NCI-H446 treated with DMSO at 0.1 percent for 48 hours (cell line): Measurements from ENCODE around the gene PCGF1.
"Not testable (repeated sequence)": the region's sequence is repeated elsewhere in the genome, so short reads cannot be mapped to it uniquely, and the experiment has no call there.

ENCODE experiments used
- DNase-seq: peaks from one replicate; lab custom pipeline; 2025; lab: John Stamatoyannopoulos, UW

PCGF1 gene

GRCh38 chr2:74499267-74499939 is 8.1 kb downstream of the PCGF1 start, which contains the start of gene LBX2:
LBX2 (minus strand) TSS chr2:74499603; CDS start chr2:74499537, 66 bp downstream.
- DNase-seq = no peak

DNA sequence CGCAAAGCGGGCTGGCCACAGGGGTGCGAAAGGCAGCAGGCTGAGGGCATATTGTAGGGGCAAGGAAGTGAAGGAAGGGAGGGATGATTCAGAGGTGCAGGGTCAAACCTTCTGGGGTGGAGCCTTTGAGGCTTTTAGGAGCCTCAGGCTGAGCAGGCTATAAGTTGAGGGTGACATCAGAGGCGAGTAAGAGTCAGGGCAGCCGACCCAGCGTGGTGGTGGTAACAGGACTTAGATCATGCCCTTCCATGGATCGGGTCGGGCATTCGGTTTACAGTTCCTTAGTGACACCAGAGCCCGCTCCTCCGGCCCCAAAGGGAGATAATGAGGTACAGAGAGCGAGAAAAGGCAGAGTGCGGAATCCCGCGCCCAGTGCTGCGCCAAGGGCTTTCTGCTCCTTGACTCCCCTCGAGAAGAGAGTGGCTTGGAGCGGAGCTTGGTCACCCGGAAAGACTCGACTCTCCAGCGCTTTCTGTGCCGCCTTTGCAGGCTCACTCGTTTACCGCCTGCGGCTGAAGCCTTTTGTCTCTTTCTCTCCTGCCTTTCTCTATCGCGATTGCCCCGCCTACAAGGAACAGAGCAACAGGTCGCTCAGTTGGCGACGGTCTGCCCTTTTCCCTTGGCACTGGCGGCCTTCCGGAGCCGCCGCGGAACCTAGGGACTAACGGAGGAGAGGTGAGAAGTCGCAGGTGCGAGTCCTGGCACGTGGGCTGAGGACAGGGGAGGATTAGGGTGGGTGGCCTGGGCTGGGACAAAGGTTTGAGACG is 8.8 kb downstream of the PCGF1 start:
- no peak for DNase-seq

GRCh38 chr2:74497777-74498499 is 9.6 kb downstream of the PCGF1 start:
- no peak for DNase-seq

DNA sequence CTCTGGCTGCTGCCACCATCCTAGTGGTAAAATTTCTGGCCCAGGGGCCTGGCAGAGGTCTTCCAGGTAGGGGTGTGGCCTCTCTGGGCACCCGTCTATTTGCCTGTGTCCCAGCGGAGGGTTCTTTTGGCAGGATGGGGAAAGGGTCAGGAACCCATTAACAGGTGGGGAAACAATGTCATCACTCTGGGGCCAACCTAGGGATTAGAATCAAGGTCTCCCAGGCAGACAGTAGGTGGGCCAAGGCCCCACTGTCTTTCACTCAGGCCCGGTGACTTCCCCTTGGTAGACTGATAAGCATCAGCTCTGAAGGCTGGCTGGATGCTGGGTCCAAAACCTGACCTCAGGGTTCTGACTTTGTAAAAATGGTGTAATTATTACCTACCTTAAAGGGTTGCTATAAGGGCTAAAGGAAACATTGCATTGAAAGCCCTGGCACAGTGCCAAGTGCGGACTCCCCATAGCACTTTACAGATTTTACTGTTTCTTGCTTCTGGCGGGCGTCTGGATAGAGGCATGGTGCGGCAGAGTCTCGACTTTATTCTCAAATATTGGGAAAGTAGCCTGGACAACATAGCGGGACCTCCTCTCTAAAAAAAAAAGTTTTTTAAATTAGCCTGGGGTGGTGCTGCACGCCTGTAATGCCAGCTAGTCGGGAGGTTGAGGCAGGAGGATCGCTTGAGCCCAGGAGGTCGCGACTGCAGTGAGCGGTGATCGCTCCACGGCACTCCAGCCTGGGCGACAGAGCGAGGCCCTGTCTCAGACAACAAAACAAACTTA is 10.3 kb downstream of the PCGF1 start:
- no peak for DNase-seq

- DNase-seq = no peak
These were observed 12.1 kb downstream of the PCGF1 start for GRCh38 chr2:74495440-74495839.

DNA sequence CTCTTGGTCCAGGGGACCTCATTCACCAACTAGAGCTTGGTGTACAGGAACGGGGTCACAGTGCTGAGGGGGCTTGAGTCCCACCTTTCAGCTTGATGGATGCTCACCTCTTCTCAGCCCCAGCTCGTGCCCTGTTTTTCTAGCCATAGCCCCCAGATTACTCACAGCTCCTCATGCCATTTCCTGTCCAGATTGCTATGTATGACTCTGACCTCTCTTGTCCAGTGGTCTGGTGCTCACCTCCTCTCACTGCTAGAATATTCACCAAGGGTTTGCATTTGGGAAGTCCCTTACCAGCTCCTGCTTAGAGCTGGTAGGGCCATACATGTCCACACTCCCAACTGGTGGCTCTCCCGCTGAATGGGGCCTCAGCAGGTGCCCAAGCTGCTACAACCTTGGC is 13.9 kb downstream of the PCGF1 start:
- no peak for DNase-seq

- no peak for DNase-seq
These were observed 15.6 kb downstream of the PCGF1 start for GRCh38 chr2:74491648-74492544.

DNA sequence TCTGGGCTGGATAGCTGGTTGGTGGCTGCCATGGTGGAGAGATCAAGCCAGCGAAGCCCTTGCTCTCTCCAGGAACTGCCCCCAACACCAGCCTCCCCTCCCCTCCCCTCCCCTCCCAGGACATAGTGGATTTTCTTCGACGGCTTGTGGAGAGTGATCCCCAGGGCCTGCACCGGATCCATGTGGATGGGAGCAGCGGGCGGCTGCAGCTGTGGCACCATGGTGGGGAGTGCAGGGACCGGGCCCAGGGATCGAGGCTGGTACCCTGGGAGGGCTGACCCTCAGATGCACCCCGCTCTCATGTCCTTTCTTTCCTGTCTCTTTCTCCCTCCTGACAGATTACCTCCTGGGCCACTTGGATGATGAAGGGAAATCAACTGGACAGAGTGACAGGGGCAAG is 17.6 kb downstream of the PCGF1 start:
- DNase-seq = no peak

DNA sequence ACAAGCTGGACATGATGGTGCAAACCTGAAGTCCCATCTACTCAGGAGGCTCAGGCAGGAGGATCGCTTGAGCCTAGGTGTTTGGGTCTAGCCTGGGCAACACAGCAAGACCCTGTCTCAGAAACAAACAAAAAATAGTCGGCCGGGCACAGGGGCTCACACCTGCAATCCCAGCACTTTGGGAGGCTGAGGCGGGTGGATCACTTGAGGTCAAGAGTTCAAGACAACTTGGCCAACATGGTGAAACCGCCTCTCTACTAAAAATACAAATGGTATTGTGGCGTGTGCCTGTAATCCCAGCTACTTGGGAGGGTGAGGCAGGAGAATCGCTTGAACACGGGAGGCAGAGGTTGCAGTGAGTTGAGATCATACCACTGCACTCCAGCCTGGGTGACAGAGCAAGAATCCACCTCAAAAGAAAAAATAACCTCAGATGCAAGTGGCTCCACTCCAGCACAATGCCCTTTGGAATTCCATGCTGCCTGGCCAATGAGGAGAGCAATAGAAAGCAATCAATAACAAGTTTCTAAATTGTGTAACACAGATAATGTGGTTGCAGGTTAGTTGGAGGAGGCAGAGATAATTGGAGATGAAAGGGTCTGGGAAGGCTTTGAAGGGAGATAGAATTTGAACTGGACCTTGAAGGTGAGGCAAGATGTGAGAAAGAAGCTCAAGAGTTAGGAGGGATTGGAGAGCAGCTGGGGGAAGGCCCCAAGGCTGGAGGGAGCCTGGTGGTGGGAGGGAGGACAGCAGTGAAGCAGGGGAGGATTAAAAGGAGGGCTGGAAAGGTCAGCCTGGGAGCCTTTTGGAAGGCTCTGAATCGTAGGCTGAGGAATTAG is 18.6 kb downstream of the PCGF1 start:
- no peak for DNase-seq

- DNase-seq = no peak
These were observed 21.4 kb downstream of the PCGF1 start for GRCh38 chr2:74486141-74486540.

DNA sequence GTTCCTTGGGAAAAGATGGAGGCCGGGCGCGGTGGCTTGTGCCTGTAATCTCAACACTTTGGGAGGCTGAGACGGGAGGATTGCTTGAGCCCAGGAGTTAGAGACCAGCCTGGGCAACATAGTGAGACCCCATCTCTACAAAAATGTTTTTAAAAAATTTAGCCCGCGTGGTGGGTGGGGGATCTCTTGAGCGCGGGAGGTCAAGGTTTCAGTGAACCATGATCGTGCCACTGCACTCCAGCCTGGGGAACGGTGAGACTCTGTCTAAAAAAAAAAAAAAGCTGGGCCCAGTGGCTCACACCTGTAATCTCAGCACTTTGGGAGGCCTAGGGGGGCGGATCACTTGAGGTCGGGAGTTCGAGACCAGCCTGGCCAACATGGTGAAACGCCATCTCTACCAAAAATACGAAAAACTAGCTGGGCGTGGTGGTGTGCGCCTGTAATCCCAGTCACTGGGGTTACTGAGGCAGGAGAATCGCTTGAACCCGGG is 23.8 kb downstream of the PCGF1 start:
- not testable (repeated sequence) for DNase-seq

DNA sequence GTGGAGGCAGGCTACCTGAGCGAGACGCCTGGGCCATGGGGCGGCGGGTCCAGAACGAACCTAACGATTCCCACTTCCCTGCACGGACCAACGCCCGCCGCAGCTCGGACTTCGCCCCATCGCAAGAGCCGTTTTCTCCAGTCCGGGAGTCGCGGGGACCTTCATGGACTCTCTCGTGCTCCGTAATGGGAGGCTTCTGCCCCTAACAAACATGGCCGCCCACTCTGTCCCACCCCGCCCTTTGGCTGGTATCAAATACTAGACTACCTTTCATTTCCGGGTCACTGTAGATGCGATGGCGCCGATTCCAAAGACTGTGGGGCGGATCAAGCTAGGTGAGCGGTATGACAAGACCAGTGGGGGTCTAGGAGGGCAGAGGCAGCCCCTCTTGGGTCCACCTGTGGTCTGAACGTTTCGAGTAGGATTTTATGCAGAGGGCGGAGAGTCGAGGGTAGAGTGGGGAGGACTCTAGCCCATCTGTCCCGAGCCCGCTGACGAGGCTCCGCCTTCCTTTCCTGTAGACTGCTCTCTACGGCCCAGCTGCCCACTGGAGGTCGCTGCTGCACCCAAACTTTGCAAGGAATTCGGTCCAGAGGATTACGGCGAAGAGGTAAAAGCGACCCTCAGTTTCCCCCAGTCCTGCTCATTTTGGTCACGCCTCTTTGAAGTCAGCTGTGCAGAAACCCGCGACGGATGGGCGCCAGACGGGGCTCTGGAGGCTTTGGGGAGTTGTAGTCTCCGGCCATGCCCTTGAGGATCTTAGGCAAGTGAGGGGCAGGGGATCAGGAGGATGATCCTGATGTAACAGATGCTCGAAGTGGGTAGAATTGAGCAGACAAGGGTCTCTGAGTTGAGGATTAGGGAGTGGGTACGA is 24.5 kb downstream of the PCGF1 start, which contains the start of the genes CCDC142 and TTC31:
Gene CCDC142 (minus strand): TSS at position 198 of the 874 bp plus-strand sequence. CDS start 161 bp downstream, at position 37.
Gene TTC31 (plus strand): TSS at position 281 of the 874 bp plus-strand sequence. CDS start 15 bp downstream, at position 296.
- peak; percentile 80 for DNase-seq

DNA sequence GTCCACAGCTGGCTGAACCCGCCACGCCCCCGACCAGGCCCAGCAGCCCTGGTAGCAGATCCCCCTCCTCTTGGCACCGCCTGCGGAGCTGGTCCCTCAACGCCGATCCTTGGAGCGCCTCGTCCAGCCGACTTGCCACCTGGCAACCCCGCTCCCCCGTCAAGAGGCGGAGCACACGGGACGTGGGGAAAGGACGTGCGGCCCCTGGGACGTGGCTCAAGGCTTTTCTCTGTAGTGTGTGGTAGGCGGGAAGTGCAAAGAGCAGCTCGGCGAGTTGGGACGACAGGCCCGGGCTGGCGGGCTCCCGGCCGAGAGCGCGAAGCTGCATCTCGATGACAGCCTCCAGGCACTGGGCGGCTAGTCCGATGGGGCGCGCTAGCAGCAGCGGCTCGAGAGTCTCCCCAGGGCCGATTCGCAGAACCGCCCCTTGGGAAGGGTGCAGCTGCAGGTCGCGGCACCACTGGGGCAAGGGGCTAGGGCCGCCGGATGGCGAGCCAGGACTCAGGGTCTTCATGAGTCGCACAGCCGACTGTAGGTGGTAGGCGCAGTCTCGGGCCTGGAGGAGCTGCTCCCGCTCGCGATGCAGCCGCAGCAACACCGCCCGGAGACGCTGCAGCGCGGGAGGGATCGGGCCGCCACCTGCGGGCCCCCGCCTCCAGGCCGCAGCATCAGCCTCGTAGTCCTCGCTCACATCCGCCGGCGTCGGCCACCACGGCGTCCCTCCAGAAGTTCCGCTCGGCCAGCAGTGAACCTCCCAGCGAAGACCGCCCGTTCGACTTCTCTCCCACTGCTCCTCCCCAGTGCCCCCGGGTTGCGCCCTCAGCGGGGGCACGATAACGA is 25.3 kb downstream of the PCGF1 start:
- DNase-seq = no peak

- DNase-seq = no peak
These were observed 26.1 kb downstream of the PCGF1 start for GRCh38 chr2:74481431-74481830.

DNA sequence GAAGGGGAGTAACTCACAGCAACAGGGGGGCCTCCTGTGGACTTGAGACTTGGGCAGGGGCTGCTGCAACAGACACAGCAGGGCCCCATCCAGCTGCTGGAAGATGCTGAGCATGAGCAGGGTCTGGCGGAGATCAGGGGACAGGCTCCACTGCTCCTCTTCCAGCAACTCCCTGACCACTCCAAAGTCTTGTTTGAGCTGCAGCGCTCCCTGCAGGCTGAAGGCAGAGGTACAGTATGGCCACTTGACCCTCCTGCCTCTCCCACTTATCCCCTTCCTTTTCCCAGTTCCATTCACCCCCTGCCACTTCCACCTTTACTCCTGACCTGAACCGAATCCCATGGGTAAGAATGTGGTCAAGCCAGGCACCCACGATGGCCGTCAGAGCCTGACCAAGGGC is 32.6 kb downstream of the PCGF1 start:
- no peak for DNase-seq

- DNase-seq = no peak
These were observed 33.0 kb downstream of the PCGF1 start for GRCh38 chr2:74474481-74474880.

GRCh38 chr2:74472945-74473258 is 34.6 kb downstream of the PCGF1 start:
- no peak for DNase-seq
